ENCODE data around the gene ZBTB20. TPM values are rescaled to one million over a fixed set of nuclear protein-coding genes. Genes with fewer than 3 reads are reported as not detected.

The ZBTB20 gene
- polyA plus RNA-seq, 1 donor from 2014 or later: 4.8 TPM

- no peak for TF ChIP-seq SMC3 (conservative IDR thresholded peaks at IDR 0.05; ENCODE audit: poor library complexity)
- no peak for TF ChIP-seq POLR2AphosphoS5 (IDR thresholded peaks at IDR 0.05)
- TF ChIP-seq CTCF (IDR thresholded peaks at IDR 0.05; ENCODE audit: poor library complexity, severe bottlenecking): no peak
- no peak for TF ChIP-seq MXI1 (conservative IDR thresholded peaks at IDR 0.05; ENCODE audit: poor library complexity, severe bottlenecking)
- no peak for TF ChIP-seq EZH2 (IDR thresholded peaks at IDR 0.05; ENCODE audit: borderline replicate concordance, insufficient read depth, low read length, poor library complexity, severe bottlenecking)
Observed at GRCh38 chr3:114962189-114962588, 184.9 kb downstream of the ZBTB20 start.

GRCh38 chr3:114958930-114959329, 188.2 kb downstream of the ZBTB20 start:
- Histone ChIP-seq H3K9ac (ENCODE audit: low read length) (no peak overlapping the region), H3K9me3 (ENCODE audit: low read length) (no peaks in the 10 kb centered on the region), H3K79me2 (replicated peaks; ENCODE audit: insufficient read depth, low read length) (no peaks in the 10 kb centered on the region), H3F3A (ENCODE audit: insufficient read depth, low read length, poor library complexity, severe bottlenecking) (no peaks in the 10 kb centered on the region), H3K9me2 (ENCODE audit: insufficient read depth, low read length) (no peaks in the 10 kb centered on the region), H3K4me3 (ENCODE audit: low read length) (no peak overlapping the region), H3K4me2 (ENCODE audit: low read length) (no peak overlapping the region), H3K36me3 (ENCODE audit: insufficient read depth, low read length) (no peaks in the 10 kb centered on the region), H3K27me3 (ENCODE audit: insufficient read depth, low read depth, low read length) (no peaks in the 10 kb centered on the region), H3K27ac (ENCODE audit: low read length) (no peak overlapping the region), H4K20me1 (ENCODE audit: insufficient read depth) (no peaks in the 10 kb centered on the region), H2AFZ (ENCODE audit: low read depth, low read length) (no peak overlapping the region)
- no peak for TF ChIP-seq REST (IDR thresholded peaks at IDR 0.05; ENCODE audit: borderline replicate concordance)
- TF ChIP-seq EZH2 (IDR thresholded peaks at IDR 0.05; ENCODE audit: borderline replicate concordance, insufficient read depth, low read length, poor library complexity, severe bottlenecking): no peak
- no peak for TF ChIP-seq RAD21 (conservative IDR thresholded peaks at IDR 0.05)
- no peak for TF ChIP-seq CTCF (IDR thresholded peaks at IDR 0.05; ENCODE audit: poor library complexity, severe bottlenecking)
- no peak for TF ChIP-seq SMC3 (conservative IDR thresholded peaks at IDR 0.05; ENCODE audit: poor library complexity)
- no peak for TF ChIP-seq MXI1 (conservative IDR thresholded peaks at IDR 0.05; ENCODE audit: poor library complexity, severe bottlenecking)
- TF ChIP-seq TAF1 (IDR thresholded peaks at IDR 0.05; ENCODE audit: low read depth): no peak
- TF ChIP-seq EP300 (conservative IDR thresholded peaks at IDR 0.05; ENCODE audit: poor library complexity, severe bottlenecking): no peak
- TF ChIP-seq POLR2AphosphoS5 (IDR thresholded peaks at IDR 0.05): no peak

More at GRCh38 chr3:114962189-114962588, 184.9 kb downstream of the ZBTB20 start:
- no peak overlapping the region for H3K4me3 ChIP-seq (ENCODE audit: low read length)
- H3F3A ChIP-seq (ENCODE audit: insufficient read depth, low read length, poor library complexity, severe bottlenecking): no peaks in the 10 kb centered on the region
- H3K79me2 ChIP-seq (replicated peaks; ENCODE audit: insufficient read depth, low read length): no peaks in the 10 kb centered on the region
- H3K27me3 ChIP-seq (ENCODE audit: insufficient read depth, low read depth, low read length): no peaks in the 10 kb centered on the region
- no peak overlapping the region for H3K9ac ChIP-seq (ENCODE audit: low read length)
- no peaks in the 10 kb centered on the region for H4K20me1 ChIP-seq (ENCODE audit: insufficient read depth)
- no peaks in the 10 kb centered on the region for H3K36me3 ChIP-seq (ENCODE audit: insufficient read depth, low read length)
- H3K9me3 ChIP-seq (ENCODE audit: low read length): no peaks in the 10 kb centered on the region
- H3K27ac ChIP-seq (ENCODE audit: low read length): no peak overlapping the region
- no peak overlapping the region for H3K4me2 ChIP-seq (ENCODE audit: low read length)
- no peaks in the 10 kb centered on the region for H3K9me2 ChIP-seq (ENCODE audit: insufficient read depth, low read length)
- no peak overlapping the region for H2AFZ ChIP-seq (ENCODE audit: low read depth, low read length)

Measured in neural cell (in vitro differentiated cells).